Ammon's horn (tissue), 1 donor: Measurements from ENCODE around the gene SLC35A1.
A peak's percentile ranks its signal among the peaks of the same experiment; 100 is the strongest.

ENCODE experiments used
- DNase-seq: peaks from one replicate; pipeline ENCODE4 v3.0.0-alpha.2; 2016; ENCODE audit warnings: low spot score

Gene SLC35A1

GRCh38 chr6:87529221-87529620 lies 56.4 kb downstream of the SLC35A1 start:
- DNase-seq, result no peak

- DNase-seq, result no peak
Measured at GRCh38 chr6:87534377-87535047, 61.7 kb downstream of the SLC35A1 start.

- no peak for DNase-seq
Measured at GRCh38 chr6:87538510-87539260, 65.9 kb downstream of the SLC35A1 start.

GRCh38 chr6:87539554-87539953 lies 66.8 kb downstream of the SLC35A1 start:
- no peak for DNase-seq

- DNase-seq, result peak; percentile 8
Measured at GRCh38 chr6:87540539-87540938, 67.8 kb downstream of the SLC35A1 start.

- DNase-seq, result no peak
Measured at GRCh38 chr6:87541041-87541440, 68.3 kb downstream of the SLC35A1 start.

GRCh38 chr6:87541744-87542143 lies 69.0 kb downstream of the SLC35A1 start:
- no peak for DNase-seq

- no peak for DNase-seq
Measured at GRCh38 chr6:87543696-87544473, 71.1 kb downstream of the SLC35A1 start.

- no peak for DNase-seq
Measured at GRCh38 chr6:87544474-87544735, 71.6 kb downstream of the SLC35A1 start.

GRCh38 chr6:87551799-87552198 lies 79.0 kb downstream of the SLC35A1 start:
- no peak for DNase-seq

- no peak for DNase-seq
Measured at GRCh38 chr6:87553159-87553765, 80.5 kb downstream of the SLC35A1 start.

- DNase-seq, result no peak
Measured at GRCh38 chr6:87555506-87555905, 82.7 kb downstream of the SLC35A1 start.

- no peak for DNase-seq
Measured at GRCh38 chr6:87558446-87558845, 85.7 kb downstream of the SLC35A1 start.

- DNase-seq, result no peak
Measured at GRCh38 chr6:87561017-87561416, 88.2 kb downstream of the SLC35A1 start.
